ENCODE data around the gene FBF1.

FBF1 gene

DNA sequence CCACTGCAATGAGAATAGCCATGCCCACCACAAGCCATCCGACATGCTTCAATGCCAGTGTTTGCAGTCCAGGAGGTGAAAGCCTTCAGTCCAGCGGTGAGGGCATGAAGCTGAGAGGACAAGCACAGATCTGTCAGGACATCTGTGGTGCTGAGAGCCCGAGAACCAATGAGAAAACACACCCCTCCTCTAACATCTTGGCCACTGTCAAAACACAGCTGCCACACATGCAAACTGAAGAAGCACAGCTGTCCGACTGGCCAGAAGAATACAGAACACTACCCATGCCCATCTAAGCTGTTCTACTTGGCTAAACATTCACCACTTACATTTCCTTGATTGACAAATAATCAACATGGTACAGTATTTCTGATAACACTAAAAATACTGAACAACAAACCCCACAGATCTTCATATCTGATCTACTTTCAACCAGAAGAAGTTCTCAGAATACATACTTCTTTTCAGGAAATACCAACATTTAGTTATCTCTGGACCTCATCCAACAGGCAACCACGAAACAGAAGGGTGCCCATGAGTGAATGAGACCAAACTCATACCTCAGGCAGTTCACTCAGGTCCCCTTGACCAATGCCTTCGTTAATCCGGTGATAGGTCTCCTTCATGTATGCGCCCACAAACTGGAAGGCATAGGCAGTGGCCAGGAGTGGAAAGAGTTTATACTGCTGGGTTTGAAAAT lies 10.2 kb upstream of the FBF1 start:
- no peak for DNase-seq

- DNase-seq: no peak
Measured at GRCh38 chr17:75950421-75950820, 9.6 kb upstream of the FBF1 start.

GRCh38 chr17:75945211-75945610 lies 4.4 kb upstream of the FBF1 start:
- no peak for DNase-seq

DNA sequence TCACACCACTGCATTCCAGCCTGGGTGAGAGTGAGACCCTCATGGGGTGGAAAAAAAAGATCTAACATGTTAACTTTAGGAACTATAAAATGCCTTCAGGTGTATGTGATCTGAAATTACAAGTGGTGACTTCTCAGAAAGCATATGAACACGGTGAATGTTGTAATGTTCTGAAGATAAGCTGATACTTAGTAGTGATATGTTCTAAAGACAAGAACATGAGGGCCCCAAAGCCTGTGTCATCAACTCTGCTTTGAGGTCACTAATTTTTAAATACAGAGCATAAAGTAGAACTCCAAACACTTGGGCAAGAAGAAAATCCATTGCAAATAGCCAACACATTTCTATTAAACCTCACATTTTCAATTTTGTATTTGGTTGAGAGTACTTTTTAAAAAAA lies 2.6 kb upstream of the FBF1 start:
- no peak for DNase-seq

GRCh38 chr17:75942473-75942872 lies 1.6 kb upstream of the FBF1 start:
- no peak for DNase-seq

- DNase-seq: no peak
Measured at GRCh38 chr17:75941442-75941819, 589 bp upstream of the FBF1 start.

GRCh38 chr17:75937652-75938051 lies 3.2 kb downstream of the FBF1 start:
- no peak for DNase-seq

GRCh38 chr17:75933808-75934207 lies 7.0 kb downstream of the FBF1 start:
- DNase-seq: no peak

GRCh38 chr17:75932852-75933251 lies 8.0 kb downstream of the FBF1 start:
- no peak for DNase-seq

GRCh38 chr17:75931062-75931461 lies 9.8 kb downstream of the FBF1 start:
- no peak for DNase-seq

DNA sequence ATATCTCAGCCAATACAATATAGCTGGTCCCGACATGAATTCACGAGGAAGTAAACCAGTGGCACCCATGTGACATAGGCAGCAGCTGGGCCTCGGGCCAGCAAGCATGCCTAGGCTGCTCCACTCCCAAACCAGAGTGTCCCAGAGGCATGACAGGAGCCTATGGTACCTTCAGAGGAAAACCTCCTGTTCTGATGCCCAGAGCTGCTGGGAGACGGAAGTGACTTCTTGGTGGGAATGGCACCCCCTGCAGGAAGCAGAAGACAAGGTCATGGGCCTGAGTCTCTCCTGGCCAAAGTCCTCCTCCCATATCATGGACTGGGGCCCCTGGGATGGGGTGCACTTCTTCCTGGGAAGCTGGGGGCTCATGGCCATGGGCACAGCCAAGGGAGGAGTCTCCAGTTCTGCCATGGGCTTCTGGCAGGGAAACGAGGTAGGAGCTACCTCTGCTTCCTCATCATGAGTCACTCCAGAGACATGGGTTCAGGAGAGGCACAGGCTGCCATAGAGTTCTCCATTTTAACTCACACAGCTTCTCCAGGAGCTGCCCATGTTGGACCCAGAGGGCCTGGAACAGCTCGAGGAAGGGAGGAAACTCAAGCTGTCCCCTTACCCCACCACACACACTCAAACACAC lies 13.4 kb downstream of the FBF1 start:
- DNase-seq: no peak

- DNase-seq: no peak
Measured at GRCh38 chr17:75926456-75926855, 14.4 kb downstream of the FBF1 start.

- no peak for DNase-seq
Measured at GRCh38 chr17:75925912-75926311, 14.9 kb downstream of the FBF1 start.

- DNase-seq: no peak
Measured at GRCh38 chr17:75925103-75925502, 15.7 kb downstream of the FBF1 start.

DNA sequence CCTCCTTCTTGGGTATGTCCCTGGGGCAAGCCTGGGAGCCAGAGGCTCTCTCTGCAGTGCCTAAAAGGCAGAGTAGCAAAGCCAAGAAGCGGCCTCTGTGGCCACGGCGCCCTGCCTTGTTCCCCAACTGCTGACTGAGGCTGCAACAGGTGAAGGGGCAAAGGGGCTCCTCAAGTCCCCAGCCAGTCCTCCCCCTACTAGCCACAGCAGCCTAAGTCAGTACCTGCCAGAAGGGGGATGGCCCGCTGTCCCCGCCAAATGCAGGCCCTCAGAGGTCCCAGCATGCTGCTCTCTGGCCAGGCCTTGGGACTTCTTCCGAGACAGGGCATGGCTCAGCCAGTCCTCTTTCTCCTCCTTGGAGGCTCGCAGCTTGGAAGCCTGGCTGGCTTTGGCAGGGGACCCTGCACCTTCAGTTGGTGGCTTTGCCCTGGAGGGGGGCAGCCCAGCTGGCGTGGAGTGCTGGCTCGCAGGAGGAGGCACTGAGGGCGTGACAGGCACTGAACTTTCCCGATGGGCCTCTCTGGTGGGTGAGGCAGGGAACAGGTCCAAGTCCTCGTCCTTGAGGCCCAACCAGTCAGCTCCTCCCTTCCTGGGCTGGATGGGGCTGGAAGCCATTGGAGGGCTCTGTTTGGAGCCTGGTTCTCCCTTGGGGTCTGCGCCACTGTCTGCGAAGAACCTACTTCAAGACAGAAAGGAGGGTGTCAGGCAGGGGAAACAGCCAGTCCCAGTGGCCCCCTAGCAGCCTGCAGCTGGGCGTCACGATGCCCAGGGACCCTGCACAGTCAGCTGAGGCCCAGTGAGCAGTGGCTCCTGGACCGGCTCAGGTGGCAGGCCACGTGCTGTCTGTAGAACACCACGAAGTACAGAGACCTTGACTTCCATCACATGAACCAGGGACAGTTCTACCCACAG lies 17.6 kb downstream of the FBF1 start:
- DNase-seq: no peak

- no peak for DNase-seq
Measured at GRCh38 chr17:75922173-75922961, 18.5 kb downstream of the FBF1 start.

GRCh38 chr17:75921596-75921995 lies 19.2 kb downstream of the FBF1 start:
- DNase-seq: no peak

GRCh38 chr17:75920045-75920560 lies 20.7 kb downstream of the FBF1 start:
- DNase-seq: no peak

GRCh38 chr17:75919611-75920010 lies 21.2 kb downstream of the FBF1 start:
- DNase-seq: no peak

GRCh38 chr17:75917917-75918445 lies 22.9 kb downstream of the FBF1 start:
- no peak for DNase-seq

DNA sequence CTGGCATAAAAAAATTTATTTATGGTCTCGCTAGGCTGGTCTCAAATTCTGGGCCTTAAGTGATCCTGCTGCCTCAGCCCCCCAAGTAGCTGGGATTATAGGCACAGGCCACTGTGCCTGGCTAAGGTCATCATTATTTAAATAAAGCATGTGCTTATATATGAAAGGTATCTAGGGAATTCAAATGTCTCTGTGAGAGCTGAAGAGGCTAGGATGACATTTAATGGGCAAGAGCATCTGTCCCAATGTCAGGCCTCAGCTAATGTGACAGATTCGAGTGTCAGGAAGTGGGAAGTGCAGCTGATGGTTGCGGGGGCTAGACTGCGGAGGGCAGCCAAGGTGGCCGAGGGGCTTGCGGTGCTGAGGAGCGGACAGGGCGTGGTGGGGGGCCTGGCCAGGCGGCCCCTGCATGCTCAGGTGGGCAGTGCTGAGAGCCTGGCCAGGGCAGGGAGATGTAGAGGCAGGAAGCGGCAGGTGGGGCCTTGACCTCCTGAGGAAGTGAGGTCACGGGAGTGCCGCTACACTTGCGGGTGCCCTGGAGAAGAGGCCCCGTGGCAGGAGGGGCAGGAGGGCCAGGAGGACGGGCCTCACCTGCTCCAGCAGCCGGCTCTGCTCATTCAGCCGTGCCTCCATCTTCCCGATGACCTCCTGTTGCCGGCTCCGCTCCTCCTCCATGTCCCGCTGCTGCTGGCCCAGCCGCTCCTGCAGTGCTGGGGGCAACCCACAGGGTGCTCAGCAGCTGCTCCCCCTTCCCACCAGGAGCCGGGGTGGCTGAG lies 23.5 kb downstream of the FBF1 start:
- no peak for DNase-seq

GRCh38 chr17:75915268-75915667 lies 25.6 kb downstream of the FBF1 start:
- DNase-seq: no peak
